Endothelial cell of umbilical vein (primary cell): ENCODE measurements around the gene RAB14. TPM values are rescaled to one million over a fixed set of nuclear protein-coding genes. Genes with fewer than 3 reads are reported as not detected.

Experiments used
- BruUV-seq: library from RNA; stranded (reverse); fragments of 400-500 nt; replicated peaks from 2 replicates; lab custom pipeline; 2021; lab: Mats Ljungman, UMichigan
- CTCF ChIA-PET: fragments of 300-600, 350-600 bp; sonication (Branson Sonifier 250); formaldehyde crosslinking; loops from one replicate; lab custom pipeline; 2021; ENCODE audit warnings: antibody characterized with exemption, inconsistent platforms; lab: Charles Lee
- POLR2A ChIA-PET: fragments of 300-600, 350-600 bp; sonication (Branson Sonifier 250); formaldehyde crosslinking; loops from one replicate; lab custom pipeline; 2021; ENCODE audit warnings: antibody characterized with exemption, inconsistent platforms; lab: Charles Lee
- DNase-seq: peaks from one replicate; pipeline ENCODE4 v3.0.0-alpha.2; 2011; ENCODE audit warnings: low read depth, low spot score
- FAIRE-seq: peaks from 2 replicates; lab custom pipeline; 2011; peaks lifted over from hg19 to GRCh38; lab: Jason Lieb, UNC
- H2AFZ ChIP-seq: 2 replicates; pipeline ENCODE4 v1.6.0; 2012; ENCODE audit warnings: low read depth, low read length, control low read depth, inconsistent platforms
- H3K27ac ChIP-seq: 2 replicates; pipeline ENCODE4 v1.5.1; 2011; ENCODE audit warnings: low read depth, mild to moderate bottlenecking, control low read depth, low read length, moderate library complexity; ENCODE audit not compliant: insufficient read depth
- H3K27me3 ChIP-seq, 2 experiments: 2 replicates each; pipeline versions ENCODE4 v1.6.0 to v1.6.1; 2011; ENCODE audit warnings: low read length in 2 of 2, mixed read lengths in 1 of 2; ENCODE audit not compliant: control insufficient read depth in 2 of 2, insufficient read depth in 2 of 2
- H3K36me3 ChIP-seq, 2 experiments: 2 replicates in 1 of 2; 3 replicates in 1 of 2; pipeline ENCODE4 v1.5.1; 2011; ENCODE audit warnings: low read length in 2 of 2, mild to moderate bottlenecking in 1 of 2, moderate library complexity in 1 of 2; ENCODE audit not compliant: control insufficient read depth in 2 of 2, insufficient read depth in 2 of 2; ENCODE audit errors: extremely low read depth in 1 of 2
- H3K4me1 ChIP-seq: 3 replicates; pipeline ENCODE4 v1.5.1; 2011; ENCODE audit warnings: mild to moderate bottlenecking, low read length; ENCODE audit not compliant: control insufficient read depth, insufficient read depth; ENCODE audit errors: extremely low read depth
- H3K4me2 ChIP-seq: 2 replicates; pipeline ENCODE4 v1.6.1; 2011; ENCODE audit warnings: low read length, control low read depth, mixed read lengths; ENCODE audit not compliant: insufficient read depth
- H3K4me3 ChIP-seq, 3 experiments: fragments of 200-600 bp in 1 of 3; sonication (generic), shearing (Covaris generic) in 1 of 3; replicated peaks in 1 of 3; 2 replicates each; pipeline ENCODE4 v1.5.1; 2011 to 2016; ENCODE audit warnings: control low read depth in 3 of 3, low read length in 3 of 3, mild to moderate bottlenecking in 2 of 3, inconsistent platforms in 1 of 3, low read depth in 1 of 3, moderate library complexity in 1 of 3; ENCODE audit not compliant: insufficient read depth in 1 of 3
- H3K79me2 ChIP-seq: 2 replicates; pipeline ENCODE4 v1.6.0; 2012; ENCODE audit warnings: low read length, inconsistent platforms; ENCODE audit not compliant: control insufficient read depth, insufficient read depth
- H3K9ac ChIP-seq: replicated peaks from 2 replicates; pipeline ENCODE3; 2011; ENCODE audit warnings: low read length, control low read depth; ENCODE audit not compliant: insufficient read depth; ENCODE audit errors: extremely low read depth
- H3K9me1 ChIP-seq: replicated peaks from 3 replicates; pipeline ENCODE4 v1.6.0; 2011; ENCODE audit warnings: mild to moderate bottlenecking, low read length; ENCODE audit not compliant: control insufficient read depth, insufficient read depth; ENCODE audit errors: extremely low read depth
- H3K9me3 ChIP-seq: replicated peaks from 2 replicates; pipeline ENCODE4 v1.5.1; 2012; ENCODE audit warnings: low read length, inconsistent platforms; ENCODE audit not compliant: control insufficient read depth, insufficient read depth
- H4K20me1 ChIP-seq: replicated peaks from 2 replicates; pipeline ENCODE3; 2011; ENCODE audit warnings: mild to moderate bottlenecking, low read length; ENCODE audit not compliant: control insufficient read depth, insufficient read depth; ENCODE audit errors: extremely low read depth
- EZH2 ChIP-seq: IDR thresholded peaks from 2 replicates; pipeline ENCODE4 v1.6.1; 2012; ENCODE audit warnings: borderline replicate concordance, low read depth, mild to moderate bottlenecking, moderate library complexity, low read length, inconsistent platforms; ENCODE audit not compliant: severe bottlenecking
- FOS ChIP-seq: IDR thresholded peaks from 2 replicates; pipeline ENCODE4 v1.6.1; 2011; ENCODE audit warnings: mild to moderate bottlenecking, low read length, moderate library complexity, borderline replicate concordance; ENCODE audit not compliant: insufficient read depth
- GATA2 ChIP-seq: IDR thresholded peaks from 2 replicates; pipeline ENCODE4 v1.7.0; 2011; ENCODE audit warnings: low read depth, mild to moderate bottlenecking, moderate library complexity, mixed read lengths, low read length; ENCODE audit not compliant: insufficient read length, insufficient read depth
- JUN ChIP-seq: IDR thresholded peaks from 2 replicates; pipeline ENCODE4 v1.6.1; 2011; ENCODE audit warnings: borderline replicate concordance, low read depth; ENCODE audit not compliant: insufficient read length, insufficient read depth
- MYC ChIP-seq: IDR thresholded peaks from one replicate; pipeline ENCODE4 v1.6.1; 2011; ENCODE audit warnings: mild to moderate bottlenecking, low read depth, low read length
- POLR2A ChIP-seq: IDR thresholded peaks from 2 replicates; pipeline ENCODE4 v1.6.1; 2012; ENCODE audit warnings: low read depth, mild to moderate bottlenecking, control low read depth, low read length
- POLR2AphosphoS5 ChIP-seq: IDR thresholded peaks from 2 replicates; pipeline ENCODE4 v1.6.1; 2012; ENCODE audit warnings: low read depth, mild to moderate bottlenecking, control low read depth, low read length, moderate library complexity; ENCODE audit not compliant: insufficient read depth
- dilution Hi-C: fragments of 300-500 bp; cut with MboI; formaldehyde crosslinking; loops from one replicate; pipeline ENCODE4 v1.15.0; 2019; ENCODE audit warnings: low sequenced_read_pairs; ENCODE audit not compliant: extremely low pct_ligation_motif_present
- intact Hi-C: fragments of 100-400 bp; cut with micrococcal nuclease; formaldehyde crosslinking; loops from one replicate; pipeline ENCODE4 v1.10.0; 2022
- polyA plus RNA-seq, 4 experiments: library from polyadenylated mRNA; depleted of rRNA in 3 of 4; stranded (reverse) in 3 of 4; unstranded in 1 of 4; fragments of >200 nt; gene quantifications; 2 replicates each; pipeline versions ENCODE4 v1.2.1 to v1.2.3, GENCODE V29; 2011 to 2012; ENCODE audit warnings: missing spikeins in 1 of 4
- total RNA-seq: library from RNA; stranded (reverse); gene quantifications from 2 replicates; pipeline ENCODE4 v1.2.3, GENCODE V29; 2021
- TF ChIP-seq, protein P1 (sequence below): IDR thresholded peaks from 2 replicates; pipeline ENCODE4 v1.6.1; 2011; ENCODE audit not compliant: insufficient read depth, insufficient read length
- TF ChIP-seq, protein P2 (sequence below), 2 donors: IDR thresholded peaks; 1 replicate in 1 of 2; 2 replicates in 1 of 2; pipeline ENCODE4 v1.5.1; 2011; ENCODE audit warnings: low read length in 2 of 2, mild to moderate bottlenecking in 2 of 2, moderate library complexity in 2 of 2, control low read depth in 1 of 2, inconsistent platforms in 1 of 2, low read depth in 1 of 2; ENCODE audit not compliant: insufficient read depth in 1 of 2; ENCODE audit errors: extremely low read depth in 1 of 2

RAB14 gene
- total and polyA plus RNA-seq, 2 donors (not counting 3 experiments of a cell fraction or from before 2014, with no cell fraction given) = 18.9 to 79.3 TPM

DNA sequence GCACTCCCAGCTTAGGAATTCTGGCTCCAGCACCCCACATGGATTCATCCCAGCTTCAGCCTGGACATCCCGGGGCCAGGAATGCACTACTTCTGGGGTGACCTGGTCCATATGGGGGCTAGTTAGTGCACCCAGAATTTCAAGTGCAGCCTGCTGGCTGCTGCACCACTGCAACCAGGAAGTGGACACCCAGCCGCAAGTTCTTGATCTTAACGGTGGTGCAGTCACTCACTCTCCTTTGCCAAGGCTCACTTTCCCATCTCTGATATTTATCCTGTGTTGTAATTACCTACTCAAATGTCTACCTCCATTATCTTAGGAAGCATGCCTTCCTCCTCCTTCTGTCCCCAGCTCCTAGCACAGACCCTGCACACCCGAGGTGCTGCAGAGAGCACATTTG is 26.2 kb upstream of the RAB14 start:
- H3K9me3 ChIP-seq = no peaks in the 10 kb centered on the region
- no peak overlapping the region for H3K4me3 ChIP-seq
- intact Hi-C loops = no loop called here
- no TSS peak for BruUV-seq
- H3K9ac ChIP-seq = no peak overlapping the region
- DNase-seq (no peak), FAIRE-seq (no peak)
- dilution Hi-C loops = no loop called here
- TF ChIP-seq FOS (no peak), EZH2 (no peak), POLR2AphosphoS5 (no peak), MYC (no peak), GATA2 (no peak), JUN (no peak), POLR2A (no peak)
- TF ChIP-seq, protein P1, sequence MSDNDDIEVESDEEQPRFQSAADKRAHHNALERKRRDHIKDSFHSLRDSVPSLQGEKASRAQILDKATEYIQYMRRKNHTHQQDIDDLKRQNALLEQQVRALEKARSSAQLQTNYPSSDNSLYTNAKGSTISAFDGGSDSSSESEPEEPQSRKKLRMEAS = no peak
- TF ChIP-seq, protein P2, sequence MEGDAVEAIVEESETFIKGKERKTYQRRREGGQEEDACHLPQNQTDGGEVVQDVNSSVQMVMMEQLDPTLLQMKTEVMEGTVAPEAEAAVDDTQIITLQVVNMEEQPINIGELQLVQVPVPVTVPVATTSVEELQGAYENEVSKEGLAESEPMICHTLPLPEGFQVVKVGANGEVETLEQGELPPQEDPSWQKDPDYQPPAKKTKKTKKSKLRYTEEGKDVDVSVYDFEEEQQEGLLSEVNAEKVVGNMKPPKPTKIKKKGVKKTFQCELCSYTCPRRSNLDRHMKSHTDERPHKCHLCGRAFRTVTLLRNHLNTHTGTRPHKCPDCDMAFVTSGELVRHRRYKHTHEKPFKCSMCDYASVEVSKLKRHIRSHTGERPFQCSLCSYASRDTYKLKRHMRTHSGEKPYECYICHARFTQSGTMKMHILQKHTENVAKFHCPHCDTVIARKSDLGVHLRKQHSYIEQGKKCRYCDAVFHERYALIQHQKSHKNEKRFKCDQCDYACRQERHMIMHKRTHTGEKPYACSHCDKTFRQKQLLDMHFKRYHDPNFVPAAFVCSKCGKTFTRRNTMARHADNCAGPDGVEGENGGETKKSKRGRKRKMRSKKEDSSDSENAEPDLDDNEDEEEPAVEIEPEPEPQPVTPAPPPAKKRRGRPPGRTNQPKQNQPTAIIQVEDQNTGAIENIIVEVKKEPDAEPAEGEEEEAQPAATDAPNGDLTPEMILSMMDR (IDR thresholded peaks at IDR 0.05; ENCODE audit: extremely low read depth in 1 of 2, insufficient read depth in 1 of 2, low read depth in 1 of 2, low read length in 2 of 2) = no peak
- H4K20me1 ChIP-seq = no peaks in the 10 kb centered on the region
- H3K36me3 ChIP-seq = no peaks in the 10 kb centered on the region
- no peak overlapping the region for H2AFZ ChIP-seq
- ChIA-PET CTCF (interaction anchor here (0.9 to 1.3 kb wide), 4 partner anchors 26 to 92 kb away, joined by 3 read pairs; partner anchors contain the start of gene RAB14), POLR2A (no interaction called here)
- H3K4me2 ChIP-seq = no peak overlapping the region
- H3K9me1 ChIP-seq = no peaks in the 10 kb centered on the region
- peaks cover 2% of the 10 kb centered on the region for H3K4me1 ChIP-seq
- no peaks in the 10 kb centered on the region for H3K27me3 ChIP-seq
- no peak overlapping the region for H3K27ac ChIP-seq
- H3K79me2 ChIP-seq = no peaks in the 10 kb centered on the region
